VCaP (cell line): ENCODE measurements around the gene GPR17.

Experiments used
- H3K27ac ChIP-seq: fragments of 450-650 bp; 2 replicates; pipeline ENCODE4 v1.5.1; 2017
- TF ChIP-seq, protein P1 (sequence below): fragments of 450-650 bp; conservative IDR thresholded peaks from 2 replicates; pipeline ENCODE4 v1.5.1; 2017; ENCODE audit warnings: mild to moderate bottlenecking, moderate library complexity

Gene GPR17

DNA sequence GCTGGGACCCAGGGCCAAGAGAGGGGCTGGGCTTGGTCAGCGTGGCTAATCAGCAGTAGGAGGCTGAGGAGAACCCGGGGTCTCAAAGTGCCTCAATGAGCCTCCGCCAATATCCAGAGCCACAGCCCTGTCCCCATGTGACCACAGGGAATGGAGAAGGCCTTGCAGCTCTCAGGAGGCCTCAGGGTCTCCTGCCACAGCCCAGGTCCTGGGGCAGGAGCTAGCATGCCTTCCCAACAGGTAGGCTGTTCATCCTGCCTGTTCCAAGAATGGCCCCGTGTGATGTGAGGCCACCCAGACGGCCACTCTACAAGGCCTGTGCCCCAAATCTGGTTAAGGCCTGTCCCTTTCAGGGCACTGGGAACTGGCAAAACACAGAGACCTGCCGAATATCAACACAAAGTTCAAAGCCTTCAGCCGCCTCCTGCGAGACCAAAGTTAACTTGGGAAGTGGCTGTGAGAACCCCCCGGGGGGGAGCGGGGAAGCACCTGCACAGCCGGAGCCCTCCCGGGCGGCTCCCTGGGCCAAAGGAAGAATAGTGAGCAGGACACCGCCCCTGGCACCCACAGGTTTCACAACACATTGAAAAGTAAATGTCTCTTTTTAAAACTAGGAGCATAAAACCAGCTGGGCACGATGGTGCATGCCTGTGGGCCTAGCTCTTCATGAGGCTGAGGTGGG lies 33.9 kb downstream of the GPR17 start:
- no peak overlapping the region for H3K27ac ChIP-seq
- TF ChIP-seq, protein P1, sequence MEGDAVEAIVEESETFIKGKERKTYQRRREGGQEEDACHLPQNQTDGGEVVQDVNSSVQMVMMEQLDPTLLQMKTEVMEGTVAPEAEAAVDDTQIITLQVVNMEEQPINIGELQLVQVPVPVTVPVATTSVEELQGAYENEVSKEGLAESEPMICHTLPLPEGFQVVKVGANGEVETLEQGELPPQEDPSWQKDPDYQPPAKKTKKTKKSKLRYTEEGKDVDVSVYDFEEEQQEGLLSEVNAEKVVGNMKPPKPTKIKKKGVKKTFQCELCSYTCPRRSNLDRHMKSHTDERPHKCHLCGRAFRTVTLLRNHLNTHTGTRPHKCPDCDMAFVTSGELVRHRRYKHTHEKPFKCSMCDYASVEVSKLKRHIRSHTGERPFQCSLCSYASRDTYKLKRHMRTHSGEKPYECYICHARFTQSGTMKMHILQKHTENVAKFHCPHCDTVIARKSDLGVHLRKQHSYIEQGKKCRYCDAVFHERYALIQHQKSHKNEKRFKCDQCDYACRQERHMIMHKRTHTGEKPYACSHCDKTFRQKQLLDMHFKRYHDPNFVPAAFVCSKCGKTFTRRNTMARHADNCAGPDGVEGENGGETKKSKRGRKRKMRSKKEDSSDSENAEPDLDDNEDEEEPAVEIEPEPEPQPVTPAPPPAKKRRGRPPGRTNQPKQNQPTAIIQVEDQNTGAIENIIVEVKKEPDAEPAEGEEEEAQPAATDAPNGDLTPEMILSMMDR = no peak

DNA sequence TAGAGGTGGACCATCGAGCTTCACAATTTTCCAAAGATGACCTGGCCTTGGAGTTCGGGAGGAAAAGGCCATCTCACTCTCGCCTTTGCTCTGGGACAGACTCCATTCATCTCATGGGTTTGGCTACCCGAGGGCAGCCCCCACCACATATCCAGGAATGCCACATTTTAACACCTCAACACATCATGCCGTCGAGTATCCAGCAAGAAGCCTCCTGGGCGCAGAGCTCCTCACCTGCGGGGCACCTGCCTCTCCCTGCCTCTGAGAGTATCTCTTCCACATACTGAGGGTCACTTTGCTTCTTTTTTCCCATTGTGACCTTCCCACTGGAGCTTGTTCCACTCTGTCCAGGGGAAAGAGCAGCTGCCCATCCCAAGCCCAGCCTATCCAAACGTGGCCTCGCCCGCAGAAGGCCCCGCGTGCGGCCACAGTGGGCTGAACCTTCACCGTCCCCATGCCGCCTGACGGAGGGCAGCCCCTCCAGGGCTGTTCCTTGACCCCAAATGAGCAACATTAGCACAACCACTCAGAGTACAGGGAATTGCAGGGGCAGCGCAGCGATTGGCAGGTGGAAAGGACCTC lies 34.8 kb downstream of the GPR17 start:
- TF ChIP-seq, protein P1 = no peak
- no peak overlapping the region for H3K27ac ChIP-seq

DNA sequence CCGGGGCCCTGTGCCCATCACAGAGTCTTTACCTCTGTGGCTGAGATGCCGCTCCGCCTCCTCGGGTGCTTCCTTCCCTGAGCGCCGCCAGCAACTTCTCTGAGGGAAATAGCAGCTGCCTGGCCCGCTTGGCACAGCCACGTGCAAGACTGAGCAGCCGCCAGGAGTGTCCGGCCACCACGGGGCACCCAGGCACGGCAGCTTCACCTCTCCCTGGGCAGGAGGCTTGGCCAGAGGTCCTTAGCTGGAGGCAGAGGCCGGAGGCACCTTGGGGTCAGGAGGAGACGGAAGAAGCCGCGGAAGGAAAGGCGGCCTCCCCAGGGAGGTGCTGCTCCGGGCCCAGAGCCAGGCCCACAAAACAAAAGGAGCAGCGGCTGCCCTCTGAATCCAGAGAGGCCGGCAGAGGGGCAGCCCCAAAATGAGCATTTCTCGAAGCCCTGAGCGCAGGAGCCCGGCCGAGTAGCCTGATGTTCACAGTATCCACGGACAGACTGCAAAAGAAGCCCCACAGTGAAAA lies 35.4 kb downstream of the GPR17 start:
- no peak overlapping the region for H3K27ac ChIP-seq
- TF ChIP-seq, protein P1 = no peak

DNA sequence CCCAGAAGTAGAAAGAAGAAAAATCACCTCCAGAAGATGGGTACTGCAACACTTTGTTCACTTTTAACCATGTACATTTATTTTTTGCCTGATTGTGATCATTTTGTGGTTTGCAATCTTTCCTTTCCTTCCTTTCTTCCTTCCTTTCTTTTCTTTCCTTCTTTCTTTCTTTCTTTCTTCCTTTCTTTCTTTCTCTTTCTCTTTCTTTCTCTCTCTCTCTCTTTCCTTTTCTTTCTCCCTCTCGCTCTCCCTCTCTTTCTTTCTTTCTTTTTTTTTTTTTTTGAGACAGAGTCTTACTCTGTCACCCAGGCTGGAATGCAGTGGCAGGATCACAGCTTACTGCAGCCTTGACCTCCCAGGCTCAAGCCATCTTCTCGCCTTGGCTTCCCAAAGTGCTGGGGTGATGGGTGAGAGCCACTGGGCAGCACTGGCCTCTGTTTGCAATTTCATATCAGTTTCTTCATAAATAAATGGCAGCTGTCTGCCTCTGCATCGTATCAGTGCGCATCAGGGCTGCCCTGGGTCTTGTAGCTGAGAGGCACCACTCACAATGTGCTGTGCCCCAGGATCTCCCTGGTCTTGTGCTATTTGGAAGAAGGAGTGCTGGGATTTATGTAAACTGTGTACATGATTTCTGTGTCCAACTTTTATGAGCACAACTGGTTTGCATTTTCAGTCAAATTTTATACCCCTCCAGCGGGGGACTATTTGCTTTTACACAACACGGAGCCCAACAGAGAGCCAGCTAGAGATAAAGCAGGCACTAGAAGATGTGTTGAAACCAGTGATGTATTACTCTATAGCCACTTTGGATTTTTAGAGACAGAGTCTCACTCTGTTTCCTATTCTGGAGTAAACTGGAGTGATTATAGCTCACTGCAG lies 36.3 kb downstream of the GPR17 start:
- TF ChIP-seq, protein P1 = no peak
- H3K27ac ChIP-seq = no peak overlapping the region

DNA sequence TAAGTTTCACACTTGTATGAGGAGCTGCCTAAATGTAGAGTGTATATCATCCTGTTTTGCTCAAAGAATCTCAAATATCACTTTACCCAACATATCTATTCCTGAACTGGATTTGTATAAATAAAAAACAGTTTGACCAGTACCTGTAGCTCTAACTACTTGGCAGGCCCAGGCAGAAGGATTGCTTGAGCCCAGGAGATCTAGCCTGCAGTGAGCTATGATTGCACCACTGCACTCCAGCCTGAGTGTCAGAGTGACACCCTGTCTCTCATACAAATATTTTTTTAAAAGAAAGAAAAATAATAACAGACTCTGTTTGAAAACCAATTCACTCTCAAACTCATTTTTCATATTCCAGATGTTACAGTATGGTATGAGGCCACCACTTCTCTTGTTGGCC lies 37.1 kb downstream of the GPR17 start:
- H3K27ac ChIP-seq = no peak overlapping the region
- TF ChIP-seq, protein P1 = no peak

DNA sequence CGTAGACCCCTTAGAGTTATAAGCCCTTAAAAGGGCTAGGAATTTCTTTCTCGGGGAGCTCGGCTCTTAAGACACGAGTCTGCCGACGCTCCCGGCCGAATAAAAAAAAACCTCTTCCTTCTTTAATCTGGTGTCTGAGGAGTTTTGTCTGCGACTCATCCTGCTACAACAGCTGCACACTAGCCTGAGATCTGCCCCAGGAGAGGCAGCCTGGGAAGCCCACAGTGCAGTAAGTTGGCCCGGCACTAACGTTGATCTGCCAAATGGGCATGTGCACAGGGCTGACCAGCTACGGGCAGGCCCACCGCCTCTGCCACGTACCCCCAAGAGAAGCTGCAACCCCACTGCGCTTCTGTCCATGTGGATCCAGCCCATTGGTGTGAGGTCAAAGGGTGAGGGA lies 37.8 kb downstream of the GPR17 start:
- TF ChIP-seq, protein P1 = no peak
- no peak overlapping the region for H3K27ac ChIP-seq

DNA sequence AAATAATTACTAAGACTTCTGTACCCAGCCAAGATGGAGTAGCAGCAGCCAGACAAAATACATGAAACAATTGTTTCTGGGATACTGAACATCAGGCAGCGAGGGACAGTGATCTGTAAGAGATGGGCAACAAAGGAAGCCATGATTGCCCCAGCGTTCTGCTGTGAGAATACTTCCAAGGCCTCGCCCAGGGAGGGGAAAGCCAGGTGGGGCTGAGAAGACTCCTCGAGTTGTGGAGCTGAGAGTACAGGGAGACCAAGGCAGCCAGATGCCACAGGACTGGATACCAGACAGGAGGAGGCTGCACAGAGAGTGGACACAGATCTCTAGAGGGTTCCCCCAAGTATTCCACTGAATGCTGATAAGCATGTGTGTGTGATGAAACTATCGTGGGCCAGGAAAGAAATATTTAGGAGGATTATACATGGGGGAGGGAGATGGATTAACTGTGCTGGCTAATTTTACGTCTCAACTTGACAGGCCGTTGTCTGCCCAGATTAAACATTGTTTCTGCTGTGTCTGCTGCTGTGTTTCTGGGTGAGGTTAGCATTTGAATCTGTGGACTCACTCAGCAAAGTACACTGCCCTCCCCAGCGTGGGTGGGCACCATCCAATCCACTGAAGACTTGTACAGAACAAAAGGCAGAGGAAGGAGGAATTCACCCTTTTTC lies 39.6 kb downstream of the GPR17 start:
- TF ChIP-seq, protein P1 = no peak
- H3K27ac ChIP-seq = no peak overlapping the region
